ENCODE data around the gene KRTAP10-4. TPM values are rescaled to one million over a fixed set of nuclear protein-coding genes. Genes with fewer than 3 reads are reported as not detected.
"Not testable (repeated sequence)": the region's sequence is repeated elsewhere in the genome, so short reads cannot be mapped to it uniquely, and the experiment has no call there.

The KRTAP10-4 gene
- total RNA-seq, 2 experiments from 2014 or later = not detected

GRCh38 chr21:44603911-44604310 is 30.4 kb downstream of the KRTAP10-4 start:
- H3K27ac Mint-ChIP-seq = no peak overlapping the region
- no peak overlapping the region for H3K4me3 Mint-ChIP-seq
- peaks cover under 1% of the 10 kb centered on the region for H3K36me3 Mint-ChIP-seq
- H3K4me1 Mint-ChIP-seq = no peaks in the 10 kb centered on the region
- DNase-seq = no peak
- H3K9me3 Mint-ChIP-seq = peaks cover 3% of the 10 kb centered on the region
- H3K27me3 Mint-ChIP-seq = no peaks in the 10 kb centered on the region

- Mint-ChIP-seq H3K36me3 (peaks cover 1% of the 10 kb centered on the region), H3K4me1 (no peaks in the 10 kb centered on the region), H3K9me3 (peaks cover 19% of the 10 kb centered on the region), H3K4me3 (no peak overlapping the region), H3K27me3 (no peaks in the 10 kb centered on the region), H3K27ac (no peak overlapping the region)
- no peak for DNase-seq
Observed at GRCh38 chr21:44606495-44606894, 33.0 kb downstream of the KRTAP10-4 start.

GRCh38 chr21:44609193-44609592 is 35.7 kb downstream of the KRTAP10-4 start:
- H3K36me3 Mint-ChIP-seq = peaks cover 1% of the 10 kb centered on the region

GRCh38 chr21:44610157-44610843 is 36.8 kb downstream of the KRTAP10-4 start:
- not testable (repeated sequence) for DNase-seq, H3K27ac Mint-ChIP-seq, H3K36me3 Mint-ChIP-seq, H3K4me3 Mint-ChIP-seq, H3K4me1 Mint-ChIP-seq, H3K27me3 Mint-ChIP-seq
- H3K9me3 Mint-ChIP-seq = peaks cover 21% of the 10 kb centered on the region

More at GRCh38 chr21:44609193-44609592, 35.7 kb downstream of the KRTAP10-4 start:
- Mint-ChIP-seq H3K4me1 (no peaks in the 10 kb centered on the region), H3K4me3 (no peak overlapping the region), H3K27me3 (no peaks in the 10 kb centered on the region), H3K9me3 (peaks cover 21% of the 10 kb centered on the region), H3K27ac (no peak overlapping the region)
- no peak for DNase-seq

DNA sequence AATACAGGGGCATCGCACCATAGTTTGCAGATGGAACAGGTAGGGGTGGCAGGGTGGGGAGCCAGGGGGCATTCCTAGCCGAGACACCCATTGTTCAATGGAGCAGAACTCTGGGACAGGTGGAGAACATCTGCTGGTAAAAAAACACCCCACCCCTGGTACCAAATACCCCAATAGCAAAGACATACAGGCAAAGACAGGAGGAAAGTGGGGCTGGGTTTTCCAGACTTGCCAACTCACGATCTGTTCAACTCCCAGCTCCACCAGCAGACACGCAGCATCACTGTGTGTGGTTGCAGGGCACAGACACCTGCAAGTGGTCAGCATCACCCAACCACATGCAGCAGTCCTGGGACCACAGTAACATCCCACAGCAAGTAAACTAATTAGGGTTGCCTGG is 38.0 kb downstream of the KRTAP10-4 start:
- Mint-ChIP-seq H3K27ac (no peak overlapping the region), H3K4me1 (peaks cover 6% of the 10 kb centered on the region), H3K27me3 (no peaks in the 10 kb centered on the region), H3K36me3 (peaks cover 1% of the 10 kb centered on the region), H3K9me3 (peaks cover 20% of the 10 kb centered on the region), H3K4me3 (no peak overlapping the region)
- no peak for DNase-seq

DNA sequence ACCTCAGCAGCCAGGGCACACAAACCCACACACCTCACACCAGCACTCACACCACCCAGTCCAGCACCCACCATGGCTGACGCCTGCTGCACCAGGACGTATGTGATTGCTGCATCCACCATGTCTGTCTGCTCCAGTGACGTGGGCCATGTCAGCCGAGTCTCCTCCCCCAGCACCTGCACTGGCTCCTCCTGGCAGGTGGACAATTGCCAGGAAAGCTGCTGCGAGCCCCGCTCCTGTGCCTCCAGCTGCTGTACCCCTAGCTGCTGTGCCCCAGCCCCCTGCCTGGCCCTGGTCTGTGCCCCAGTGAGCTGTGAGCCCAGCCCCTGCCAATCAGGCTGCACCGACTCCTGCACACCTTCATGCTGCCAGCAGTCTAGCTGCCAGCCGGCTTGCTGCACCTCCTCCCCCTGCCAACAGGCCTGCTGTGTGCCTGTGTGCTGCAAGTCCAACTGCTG is 38.5 kb downstream of the KRTAP10-4 start, which contains the start of gene KRTAP10-8:
TSS of gene KRTAP10-8 (plus strand) at position 51 of the 458 bp plus-strand sequence. CDS start at position 73, 22 bp downstream.
- Mint-ChIP-seq H3K27ac (no peak within 1 kb of the TSS), H3K4me3 (no peak within 1 kb of the TSS), H3K4me1 (peaks cover 10% of the 10 kb centered on the region), H3K9me3 (peaks cover 19% of the 10 kb centered on the region), H3K36me3 (peaks cover 1% of the 10 kb centered on the region), H3K27me3 (no peaks in the 10 kb centered on the region)
- no peak for DNase-seq

- no peak for DNase-seq
- H3K4me3 Mint-ChIP-seq = no peak overlapping the region
- H3K27me3 Mint-ChIP-seq = no peaks in the 10 kb centered on the region
- no peak overlapping the region for H3K27ac Mint-ChIP-seq
- H3K36me3 Mint-ChIP-seq = peaks cover 1% of the 10 kb centered on the region
- peaks cover 19% of the 10 kb centered on the region for H3K9me3 Mint-ChIP-seq
- peaks cover 10% of the 10 kb centered on the region for H3K4me1 Mint-ChIP-seq
Observed at GRCh38 chr21:44612669-44613229, 39.2 kb downstream of the KRTAP10-4 start.

GRCh38 chr21:44613386-44614155 is 40.0 kb downstream of the KRTAP10-4 start:
- Mint-ChIP-seq H3K27me3 (no peaks in the 10 kb centered on the region), H3K4me1 (peaks cover 16% of the 10 kb centered on the region), H3K9me3 (peaks cover 23% of the 10 kb centered on the region), H3K27ac (no peak overlapping the region), H3K4me3 (no peak overlapping the region), H3K36me3 (peaks cover 4% of the 10 kb centered on the region)
- no peak for DNase-seq

DNA sequence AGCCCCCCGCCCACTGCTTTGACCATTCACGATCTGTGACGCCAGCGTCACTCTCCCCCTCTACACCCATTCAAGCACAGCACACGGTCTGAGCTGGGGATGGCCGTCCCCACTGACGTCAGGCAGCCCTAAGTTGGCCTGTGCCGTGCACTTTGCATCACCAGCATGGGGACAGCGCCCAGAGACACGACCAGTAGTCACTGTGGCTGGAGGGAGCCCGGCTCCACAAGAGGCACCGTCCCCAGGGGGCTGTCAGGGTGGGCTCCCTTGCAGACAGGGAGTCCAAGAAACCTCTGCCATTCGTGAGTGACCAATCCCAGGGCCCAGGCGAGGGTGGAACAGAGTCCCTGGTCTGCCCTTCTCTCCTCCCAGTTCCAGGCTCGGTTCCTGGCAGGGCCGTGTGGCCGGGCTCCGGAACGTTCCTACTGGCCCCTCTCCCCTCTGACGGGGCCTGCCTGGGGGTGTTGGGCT is 40.7 kb downstream of the KRTAP10-4 start:
- Mint-ChIP-seq H3K4me3 (no peak overlapping the region), H3K36me3 (peaks cover 9% of the 10 kb centered on the region), H3K9me3 (peaks cover 25% of the 10 kb centered on the region), H3K27me3 (no peaks in the 10 kb centered on the region), H3K4me1 (peaks cover 22% of the 10 kb centered on the region), H3K27ac (no peak overlapping the region)
- no peak for DNase-seq

GRCh38 chr21:44614961-44615391 is 41.4 kb downstream of the KRTAP10-4 start:
- H3K4me3 Mint-ChIP-seq = no peak overlapping the region
- H3K4me1 Mint-ChIP-seq = peaks cover 24% of the 10 kb centered on the region
- no peaks in the 10 kb centered on the region for H3K27me3 Mint-ChIP-seq
- H3K36me3 Mint-ChIP-seq = peaks cover 17% of the 10 kb centered on the region
- no peak for DNase-seq
- H3K27ac Mint-ChIP-seq = no peak overlapping the region
- H3K9me3 Mint-ChIP-seq = peaks cover 27% of the 10 kb centered on the region

DNA sequence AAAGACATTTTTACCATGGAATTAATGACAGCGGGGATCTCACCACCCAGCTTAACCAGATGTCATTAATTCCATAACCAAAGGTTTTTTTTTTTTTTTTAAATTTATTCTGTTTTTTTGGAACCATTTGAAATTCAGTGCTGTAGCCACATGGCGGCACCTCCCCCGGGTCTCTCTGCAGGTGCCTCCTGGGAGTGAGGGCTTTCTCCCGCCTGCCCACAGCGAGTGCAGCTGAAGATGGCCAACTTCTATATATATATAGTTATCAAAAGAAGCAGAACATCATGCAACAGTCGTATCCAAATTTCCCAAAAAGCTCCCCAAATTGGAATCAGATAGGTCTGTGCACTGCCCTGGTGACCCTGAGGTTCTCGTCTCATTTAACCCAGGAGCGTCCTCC is 41.9 kb downstream of the KRTAP10-4 start:
- Mint-ChIP-seq H3K9me3 (peaks cover 29% of the 10 kb centered on the region), H3K27me3 (no peaks in the 10 kb centered on the region), H3K4me1 (peaks cover 24% of the 10 kb centered on the region), H3K4me3 (no peak overlapping the region), H3K27ac (no peak overlapping the region), H3K36me3 (peaks cover 19% of the 10 kb centered on the region)
- no peak for DNase-seq

DNA sequence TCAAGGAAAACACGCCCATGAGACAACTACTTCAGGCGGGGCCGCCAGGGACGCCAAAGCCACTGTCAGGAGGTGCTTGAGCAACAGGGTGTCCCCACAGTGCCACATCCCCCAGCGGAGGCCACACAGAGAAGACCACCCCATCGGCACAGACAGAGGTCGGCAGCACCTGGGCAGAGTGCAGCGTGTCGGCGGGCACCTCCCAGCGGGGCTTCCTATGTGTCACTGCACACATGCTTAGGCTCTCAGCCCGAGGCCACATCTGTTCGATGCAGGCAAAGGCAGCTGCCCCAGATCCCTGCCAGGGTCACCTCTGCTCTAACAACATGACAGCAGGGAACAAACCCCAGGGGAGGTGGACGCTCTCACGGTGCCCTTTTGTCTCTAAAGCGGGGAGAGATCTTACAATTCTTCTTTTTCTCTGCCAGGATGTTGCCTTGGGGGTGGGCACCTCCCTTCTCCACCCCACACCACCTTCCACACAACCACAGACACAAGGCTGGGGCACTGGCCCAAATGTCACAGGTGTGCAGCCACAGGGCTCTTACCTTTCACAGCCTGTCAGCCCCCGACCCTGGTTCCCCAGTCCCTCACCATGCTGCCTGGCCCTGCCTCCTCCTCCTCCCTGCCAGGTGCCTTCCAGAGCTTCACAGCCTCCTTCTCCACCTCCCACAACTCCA is 42.5 kb downstream of the KRTAP10-4 start:
- no peak overlapping the region for H3K27ac Mint-ChIP-seq
- no peak overlapping the region for H3K4me3 Mint-ChIP-seq
- no peak for DNase-seq
- no peaks in the 10 kb centered on the region for H3K27me3 Mint-ChIP-seq
- peaks cover 24% of the 10 kb centered on the region for H3K4me1 Mint-ChIP-seq
- peaks cover 24% of the 10 kb centered on the region for H3K36me3 Mint-ChIP-seq
- H3K9me3 Mint-ChIP-seq = peaks cover 31% of the 10 kb centered on the region

- Mint-ChIP-seq H3K4me3 (no peak overlapping the region), H3K27me3 (no peaks in the 10 kb centered on the region), H3K4me1 (peaks cover 24% of the 10 kb centered on the region), H3K9me3 (peaks cover 26% of the 10 kb centered on the region), H3K36me3 (peaks cover 24% of the 10 kb centered on the region), H3K27ac (no peak overlapping the region)
- no peak for DNase-seq
Observed at GRCh38 chr21:44616591-44616926, 43.0 kb downstream of the KRTAP10-4 start.

GRCh38 chr21:44617071-44617501 is 43.6 kb downstream of the KRTAP10-4 start:
- Mint-ChIP-seq H3K27ac (no peak overlapping the region), H3K4me1 (peaks cover 24% of the 10 kb centered on the region), H3K36me3 (peaks cover 24% of the 10 kb centered on the region), H3K27me3 (no peaks in the 10 kb centered on the region), H3K9me3 (peaks cover 27% of the 10 kb centered on the region), H3K4me3 (no peak overlapping the region)
- no peak for DNase-seq

GRCh38 chr21:44618504-44618903 is 45.0 kb downstream of the KRTAP10-4 start:
- H3K4me1 Mint-ChIP-seq = peaks cover 24% of the 10 kb centered on the region
- DNase-seq = no peak
- H3K27me3 Mint-ChIP-seq = no peaks in the 10 kb centered on the region
- H3K9me3 Mint-ChIP-seq = peaks cover 30% of the 10 kb centered on the region
- peaks cover 26% of the 10 kb centered on the region for H3K36me3 Mint-ChIP-seq
- peak overlapping the region; percentile 12 for H3K4me3 Mint-ChIP-seq
- peak overlapping the region; percentile 88 for H3K27ac Mint-ChIP-seq
